Lower leg skin (tissue), 3 donors: ENCODE results near the gene DGKI.

ENCODE experiments used
- POLR2A ChIP-seq, 2 donors: fragments of 450-650 bp; IDR thresholded peaks; one replicate each; pipeline ENCODE4 v1.6.1; 2016 to 2017; ENCODE audit warnings: antibody characterized with exemption in 2 of 2, mild to moderate bottlenecking in 1 of 2, moderate library complexity in 1 of 2
- TF ChIP-seq, protein P1 (sequence below), 3 donors: fragments of 450-650 bp; IDR thresholded peaks; one replicate each; pipeline ENCODE4 v1.5.1; 2016; ENCODE audit warnings: antibody characterized with exemption in 3 of 3, mild to moderate bottlenecking in 3 of 3, moderate library complexity in 2 of 3

DNA sequence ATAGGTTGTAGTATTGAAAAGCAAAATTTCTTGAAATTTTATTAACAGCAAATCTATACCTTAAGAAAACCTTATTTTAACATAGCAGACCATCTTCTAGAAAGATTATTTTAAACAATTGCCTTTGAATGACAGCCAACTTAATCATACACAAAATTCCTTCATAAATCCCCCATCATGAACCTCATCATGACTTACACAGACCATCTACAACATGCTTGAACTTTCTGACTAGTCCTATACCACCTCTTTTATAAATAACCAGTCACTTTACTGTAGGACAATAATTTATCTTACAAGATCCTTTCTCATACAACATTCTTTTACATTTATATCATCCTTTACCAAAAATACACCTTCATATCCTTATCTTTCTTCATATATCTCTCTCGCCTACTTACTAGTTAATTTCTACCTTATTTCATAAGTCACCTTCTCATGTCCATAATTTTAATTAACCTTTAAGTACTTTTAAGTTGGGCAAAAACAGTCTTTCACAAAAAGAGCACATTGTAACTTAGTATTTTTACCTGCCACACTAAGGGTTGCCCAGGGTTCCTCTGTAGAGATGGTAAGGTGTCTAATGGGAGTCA, 486.6 kb downstream of the DGKI start:
- no peak for TF ChIP-seq POLR2A (IDR thresholded peaks at IDR 0.05)
- TF ChIP-seq, protein P1, sequence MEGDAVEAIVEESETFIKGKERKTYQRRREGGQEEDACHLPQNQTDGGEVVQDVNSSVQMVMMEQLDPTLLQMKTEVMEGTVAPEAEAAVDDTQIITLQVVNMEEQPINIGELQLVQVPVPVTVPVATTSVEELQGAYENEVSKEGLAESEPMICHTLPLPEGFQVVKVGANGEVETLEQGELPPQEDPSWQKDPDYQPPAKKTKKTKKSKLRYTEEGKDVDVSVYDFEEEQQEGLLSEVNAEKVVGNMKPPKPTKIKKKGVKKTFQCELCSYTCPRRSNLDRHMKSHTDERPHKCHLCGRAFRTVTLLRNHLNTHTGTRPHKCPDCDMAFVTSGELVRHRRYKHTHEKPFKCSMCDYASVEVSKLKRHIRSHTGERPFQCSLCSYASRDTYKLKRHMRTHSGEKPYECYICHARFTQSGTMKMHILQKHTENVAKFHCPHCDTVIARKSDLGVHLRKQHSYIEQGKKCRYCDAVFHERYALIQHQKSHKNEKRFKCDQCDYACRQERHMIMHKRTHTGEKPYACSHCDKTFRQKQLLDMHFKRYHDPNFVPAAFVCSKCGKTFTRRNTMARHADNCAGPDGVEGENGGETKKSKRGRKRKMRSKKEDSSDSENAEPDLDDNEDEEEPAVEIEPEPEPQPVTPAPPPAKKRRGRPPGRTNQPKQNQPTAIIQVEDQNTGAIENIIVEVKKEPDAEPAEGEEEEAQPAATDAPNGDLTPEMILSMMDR (IDR thresholded peaks at IDR 0.05) = no peak
